G401 (cell line): ENCODE measurements around the gene COL10A1. TPM values are rescaled to one million over a fixed set of nuclear protein-coding genes. Genes with fewer than 3 reads are reported as not detected.
"Not testable (repeated sequence)": the region's sequence is repeated elsewhere in the genome, so short reads cannot be mapped to it uniquely, and the experiment has no call there.

ENCODE experiments used
- DNase-seq: peaks from one replicate; pipeline ENCODE4 v3.0.0-alpha.2; 2015; ENCODE audit warnings: low spot score
- in situ Hi-C: cut with HindIII; loops from 2 replicates; pipeline ENCODE4 v1.10.0; 2016; ENCODE audit warnings: low sequenced_read_pairs, mixed read lengths
- total RNA-seq: library from RNA; depleted of rRNA; stranded (reverse); fragments of >200 nt; shearing (Covaris generic); gene quantifications from 2 replicates; pipeline ENCODE4 v1.2.3, GENCODE V29; 2014

COL10A1 gene
- total RNA-seq, 1 experiment from 2014 or later = not detected

DNA sequence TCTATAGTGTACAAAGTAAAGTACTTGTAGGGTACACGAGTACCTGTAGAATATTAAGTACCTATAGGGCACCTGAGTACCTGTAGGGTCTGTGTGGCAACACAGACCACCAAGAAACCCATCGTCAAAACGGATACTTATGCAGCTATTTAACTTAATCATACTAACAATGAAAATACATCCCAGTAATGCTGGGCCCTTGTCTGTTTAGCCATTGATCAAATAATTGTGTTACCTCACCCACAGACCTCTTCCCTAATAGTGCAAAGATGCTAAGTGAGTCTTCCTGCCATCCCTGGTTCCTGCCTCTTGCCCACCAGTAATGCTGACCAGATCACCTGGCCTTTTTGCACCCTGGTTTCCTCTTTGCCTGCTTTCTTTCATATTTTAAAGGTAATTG is 7.5 kb upstream of the COL10A1 start:
- no peak for DNase-seq
- in situ Hi-C loops = no loop called here

DNA sequence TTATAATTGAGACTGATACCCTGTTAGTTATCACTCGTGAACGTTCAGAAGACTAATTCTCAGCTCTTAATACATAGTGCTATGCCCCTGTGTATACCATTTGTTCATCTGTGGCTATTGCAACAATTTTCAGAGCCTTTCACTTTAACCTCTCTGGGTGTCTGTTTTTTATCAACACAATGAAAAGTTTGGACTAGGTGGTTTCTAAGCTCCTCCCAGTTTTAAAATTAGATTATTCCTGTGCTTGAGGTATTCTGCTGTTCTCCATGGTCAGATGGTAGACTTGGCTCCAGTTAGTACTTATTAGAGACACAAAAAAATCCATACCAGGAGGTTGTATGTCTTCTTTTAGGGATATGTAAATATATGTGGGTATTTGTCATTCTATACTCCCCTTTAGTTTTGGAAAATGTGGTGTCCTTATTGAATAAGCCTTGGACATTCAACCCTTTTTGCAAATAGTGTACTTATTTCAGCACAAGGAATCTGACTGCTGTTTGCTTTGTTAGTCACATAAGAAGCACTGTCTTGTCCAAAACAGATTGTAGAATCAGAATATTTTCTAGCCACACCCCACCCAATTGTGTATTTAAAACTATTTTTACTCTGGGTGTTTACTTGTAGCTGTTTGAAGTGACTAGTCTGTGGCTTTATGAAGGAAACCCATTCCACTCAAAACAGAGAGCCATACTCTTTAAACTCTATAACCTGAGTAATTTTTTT is 2.0 kb upstream of the COL10A1 start:
- no peak for DNase-seq
- in situ Hi-C loops = no loop called here

DNA sequence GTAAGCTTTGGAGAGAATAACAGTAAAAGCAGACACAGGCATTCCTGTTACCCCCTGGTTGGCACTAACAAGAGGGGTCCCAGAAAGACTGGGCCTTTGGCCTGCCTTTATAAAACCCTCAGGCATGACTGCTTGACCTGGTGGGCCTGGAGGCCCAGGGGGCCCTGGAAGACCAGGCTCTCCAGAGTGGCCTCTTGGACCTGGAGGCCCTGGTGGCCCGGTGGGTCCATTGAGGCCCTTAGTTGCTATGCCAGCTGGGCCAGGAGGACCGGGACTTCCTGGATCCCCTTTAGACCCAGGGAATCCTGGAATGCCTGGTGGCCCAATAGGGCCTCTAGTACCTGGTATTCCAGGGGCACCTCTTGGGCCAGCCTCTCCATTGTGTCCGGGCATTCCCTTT is 5.5 kb downstream of the COL10A1 start:
- no peak for DNase-seq
- in situ Hi-C loops = no loop called here

DNA sequence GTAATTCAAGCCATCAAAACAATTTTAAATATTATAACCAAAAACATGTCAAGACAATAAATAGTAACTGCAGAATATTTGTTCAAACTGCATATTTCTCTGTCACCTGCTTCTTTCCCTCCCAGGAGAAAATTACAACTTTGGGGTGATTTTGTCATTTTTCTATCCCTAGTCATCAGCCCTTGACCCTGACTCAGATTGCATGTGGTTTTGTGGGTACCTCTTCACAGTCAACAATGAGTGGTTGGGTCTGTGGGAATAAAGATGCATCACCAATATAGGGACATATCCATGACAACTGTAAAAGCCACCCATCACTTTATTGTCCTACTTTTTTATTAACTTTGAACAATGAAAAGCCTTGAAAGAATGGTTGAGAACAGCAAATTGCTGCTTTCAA is 7.3 kb downstream of the COL10A1 start:
- no peak for DNase-seq
- in situ Hi-C loops = no loop called here

DNA sequence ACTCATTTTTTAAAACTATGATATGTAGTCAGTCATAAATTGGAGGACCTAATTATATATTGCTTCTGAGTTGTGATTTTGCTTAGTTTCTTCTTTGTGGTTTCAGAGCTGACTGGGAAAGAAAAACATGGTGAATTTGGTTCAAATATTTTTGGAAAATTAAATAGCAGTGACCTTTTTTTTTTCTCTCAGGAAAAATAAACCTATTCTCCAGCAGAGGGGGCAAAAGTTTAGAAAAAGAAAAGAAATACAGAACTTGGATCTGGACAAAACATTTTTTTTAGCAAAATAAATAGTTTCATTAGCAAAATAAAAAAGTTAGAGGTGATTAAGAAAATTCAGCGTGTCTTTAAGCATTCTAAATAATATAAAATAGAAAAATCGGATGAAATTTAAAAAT is 10.2 kb downstream of the COL10A1 start:
- no peak for DNase-seq
- in situ Hi-C loops = no loop called here

DNA sequence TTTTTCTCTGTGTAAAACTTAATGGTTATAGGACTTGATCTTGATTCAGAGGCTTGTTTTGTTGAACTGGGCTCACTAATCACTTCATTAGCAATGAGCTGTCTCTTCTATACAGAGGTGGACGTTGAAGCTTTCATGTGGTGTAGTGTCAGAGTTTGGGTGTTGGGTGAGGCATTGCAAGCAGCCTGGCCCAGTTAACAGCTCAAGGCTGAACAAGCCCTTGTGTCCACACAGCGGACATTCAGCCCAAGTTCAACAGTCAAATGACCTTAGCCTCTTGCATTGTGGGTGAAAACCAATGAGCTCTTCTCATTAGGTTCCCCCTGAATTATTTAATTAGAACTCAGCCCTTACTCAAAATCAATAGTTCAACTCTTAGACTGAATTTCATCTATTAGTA is 12.5 kb downstream of the COL10A1 start:
- in situ Hi-C loops = no loop called here
- no peak for DNase-seq

DNA sequence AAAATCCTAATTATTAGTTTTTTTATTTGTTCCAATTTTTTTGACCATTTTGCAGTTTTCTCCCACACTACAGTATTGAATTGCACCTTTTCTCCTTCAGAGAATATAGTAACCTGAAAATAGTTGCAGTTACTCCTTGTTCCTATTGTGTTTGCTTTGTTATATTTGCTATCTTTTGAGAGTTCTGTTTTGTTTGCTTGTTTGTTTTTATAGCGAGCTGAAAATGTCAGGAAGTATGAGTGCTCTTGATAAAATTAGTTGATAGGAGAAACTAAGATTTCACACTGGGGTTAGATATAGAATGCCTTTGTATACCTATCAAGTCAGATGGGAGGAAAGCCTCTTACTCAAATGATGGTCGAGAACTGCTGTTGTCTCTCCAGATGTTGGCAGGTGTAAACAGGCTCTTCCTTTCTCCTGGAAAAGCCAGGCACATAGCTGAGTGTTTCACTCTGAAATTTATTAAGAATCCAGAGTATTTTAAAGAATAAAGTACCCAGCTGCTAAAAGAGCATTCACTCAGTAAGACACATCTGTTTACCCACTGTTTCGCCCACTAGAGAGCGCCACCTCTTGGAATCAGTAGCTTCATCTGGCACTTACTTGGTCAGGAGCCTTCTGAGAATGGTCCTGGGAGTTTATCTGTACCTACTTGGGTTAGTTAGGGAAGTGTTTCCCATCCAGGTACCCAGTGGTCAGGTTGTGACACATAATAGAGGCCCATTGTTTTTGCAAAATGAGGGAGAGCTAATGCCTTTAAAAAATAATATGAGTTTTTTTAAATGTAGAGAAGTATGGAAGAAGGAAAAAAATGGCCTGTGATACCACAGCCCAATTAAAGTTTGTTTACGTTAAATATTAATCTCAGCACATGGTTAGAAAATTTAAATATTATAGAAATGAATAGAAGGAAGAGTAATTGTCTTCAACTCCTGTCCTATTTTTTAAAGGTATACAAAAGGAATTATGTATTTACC is 14.1 kb downstream of the COL10A1 start:
- peak; percentile 12 for DNase-seq
- in situ Hi-C loops = no loop called here

DNA sequence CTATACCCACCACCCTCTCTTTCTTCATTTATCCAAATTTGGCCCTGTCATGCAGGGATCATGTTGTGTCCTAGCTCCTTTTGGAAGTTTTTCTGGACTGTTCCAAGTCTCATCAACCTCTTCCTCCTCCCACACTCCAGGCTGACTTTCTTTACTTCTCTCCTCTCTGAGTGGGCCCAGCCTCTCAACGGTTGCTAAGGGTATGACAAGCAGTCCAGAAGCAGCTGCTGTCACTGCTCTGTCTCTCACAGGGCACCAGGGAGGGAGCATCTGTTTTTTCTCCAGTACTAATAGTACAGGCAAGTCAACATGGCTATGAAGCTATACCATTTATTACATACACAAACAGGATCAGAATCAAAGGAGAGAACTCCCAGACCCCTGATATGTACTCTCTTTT is 17.1 kb downstream of the COL10A1 start:
- in situ Hi-C loops = no loop called here
- no peak for DNase-seq

DNA sequence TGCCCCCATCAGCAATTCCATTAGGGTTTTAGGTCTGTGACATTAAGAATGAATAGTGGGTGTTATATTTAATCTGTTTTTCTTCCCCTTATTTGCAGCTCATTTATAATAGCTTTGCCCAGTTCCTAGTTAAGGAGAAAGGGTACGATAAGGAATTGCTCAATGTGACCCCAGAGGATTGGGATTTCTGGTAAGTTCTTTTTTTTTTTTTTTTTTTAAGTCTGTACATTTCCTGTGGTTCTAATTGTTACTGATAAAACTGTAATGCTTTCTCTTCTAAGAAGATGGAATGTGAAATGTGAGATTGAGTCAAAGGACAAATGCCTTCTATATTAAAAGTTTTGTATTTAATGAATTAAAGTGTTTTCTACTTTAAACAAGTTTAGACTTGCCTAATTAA is 19.8 kb downstream of the COL10A1 start:
- DNase-seq = no peak
- in situ Hi-C loops = no loop called here

DNA sequence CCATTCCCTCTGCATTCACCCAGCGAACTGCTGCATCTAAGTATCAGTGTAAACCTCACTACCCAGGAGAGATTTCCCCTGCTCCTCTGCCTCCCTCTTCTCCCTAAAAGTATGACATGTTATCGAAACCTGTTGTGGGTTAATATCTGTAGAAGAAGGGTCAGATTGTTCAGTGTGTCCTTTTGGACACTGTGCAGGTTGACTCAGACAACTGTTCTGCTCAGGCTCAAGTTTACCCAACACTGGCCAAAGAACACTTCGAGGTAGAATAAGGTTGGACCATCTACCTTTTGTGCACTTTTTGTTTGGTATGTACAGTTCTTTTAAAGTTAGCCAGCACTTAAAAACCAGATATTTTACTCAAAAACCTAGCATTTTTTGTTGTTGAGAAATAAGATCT is 20.7 kb downstream of the COL10A1 start:
- no peak for DNase-seq
- in situ Hi-C loops = no loop called here

DNA sequence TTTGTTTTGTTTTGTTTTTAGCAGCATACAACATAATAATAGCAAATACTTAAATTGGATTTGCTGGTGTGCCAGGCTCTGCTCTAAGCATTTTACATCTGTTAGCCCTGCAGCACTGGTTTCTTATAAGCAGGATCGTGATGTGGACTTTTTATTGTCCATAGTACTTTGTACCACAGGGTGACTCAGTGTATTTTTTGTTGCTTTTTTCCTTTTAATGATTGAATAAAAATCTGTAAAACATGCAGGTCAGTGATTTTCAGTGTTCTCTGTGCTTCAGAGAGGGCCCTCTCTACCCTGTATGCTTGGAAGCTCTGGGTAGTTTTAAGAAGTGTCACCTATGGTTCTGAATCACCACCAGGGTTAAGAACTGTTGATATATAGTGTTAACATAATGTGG is 21.3 kb downstream of the COL10A1 start:
- in situ Hi-C loops = no loop called here

DNA sequence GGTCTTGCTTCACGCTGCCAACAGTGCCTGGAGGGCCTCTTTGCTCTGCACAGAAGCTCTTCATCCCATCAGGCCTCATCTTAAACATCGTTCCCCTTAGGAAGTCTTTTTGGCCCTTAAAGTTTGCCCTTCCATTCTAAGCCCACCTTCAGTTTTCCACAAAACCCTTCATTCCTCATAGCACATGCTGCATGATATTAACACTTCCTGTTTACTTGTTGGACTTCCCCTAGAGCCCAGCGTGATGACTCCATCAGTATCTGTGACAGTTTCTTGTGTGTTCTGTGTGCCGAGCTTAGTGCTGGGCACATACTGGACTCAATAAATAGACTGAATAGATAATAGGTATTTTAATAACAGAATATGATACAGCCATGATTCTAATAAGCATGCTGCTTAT is 23.1 kb downstream of the COL10A1 start:
- in situ Hi-C loops = no loop called here
- DNase-seq = no peak

More for the DNA sequence above, 21.3 kb downstream of the COL10A1 start:
- no peak for DNase-seq

DNA sequence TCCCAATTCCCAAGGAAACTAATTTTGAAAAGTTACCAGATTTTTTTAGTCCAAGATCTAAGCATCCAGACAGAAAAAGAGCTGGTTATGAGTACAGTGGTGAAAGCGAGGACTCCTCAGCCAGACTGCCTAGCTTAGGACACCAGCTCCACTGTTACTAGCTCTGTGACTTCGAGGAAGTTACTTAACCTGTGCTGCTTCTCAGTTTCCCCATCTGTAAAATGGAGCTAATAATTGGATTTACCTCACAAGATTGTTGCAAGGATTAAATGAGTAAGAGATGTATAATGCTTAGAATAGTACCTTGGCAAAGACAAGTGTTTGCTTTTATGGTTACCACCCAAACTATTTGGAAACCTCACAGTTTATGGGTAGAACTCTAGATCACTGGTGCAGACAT is 24.1 kb downstream of the COL10A1 start:
- in situ Hi-C loops = no loop called here
- peak; percentile 15 for DNase-seq

DNA sequence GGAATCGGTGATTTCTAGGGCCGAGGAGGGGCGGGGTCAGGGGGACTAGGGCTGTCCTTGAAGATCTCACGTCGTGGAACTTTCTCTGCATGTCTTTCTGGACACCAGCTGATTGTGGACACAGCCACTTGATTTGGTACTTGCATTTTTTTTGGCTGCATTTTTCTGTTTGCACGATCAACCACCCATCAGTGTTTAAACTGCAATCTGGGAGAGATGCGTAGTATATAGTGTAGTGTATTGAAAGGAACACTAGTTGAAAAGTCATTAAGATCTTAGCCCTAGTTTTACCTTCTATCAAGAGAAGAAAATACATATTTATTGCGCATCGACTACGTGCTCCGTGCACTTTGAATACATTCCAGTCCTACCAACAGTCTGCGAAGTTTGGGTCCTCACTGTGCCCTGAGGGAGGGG is 24.6 kb downstream of the COL10A1 start:
- no peak for DNase-seq
- in situ Hi-C loops = no loop called here

DNA sequence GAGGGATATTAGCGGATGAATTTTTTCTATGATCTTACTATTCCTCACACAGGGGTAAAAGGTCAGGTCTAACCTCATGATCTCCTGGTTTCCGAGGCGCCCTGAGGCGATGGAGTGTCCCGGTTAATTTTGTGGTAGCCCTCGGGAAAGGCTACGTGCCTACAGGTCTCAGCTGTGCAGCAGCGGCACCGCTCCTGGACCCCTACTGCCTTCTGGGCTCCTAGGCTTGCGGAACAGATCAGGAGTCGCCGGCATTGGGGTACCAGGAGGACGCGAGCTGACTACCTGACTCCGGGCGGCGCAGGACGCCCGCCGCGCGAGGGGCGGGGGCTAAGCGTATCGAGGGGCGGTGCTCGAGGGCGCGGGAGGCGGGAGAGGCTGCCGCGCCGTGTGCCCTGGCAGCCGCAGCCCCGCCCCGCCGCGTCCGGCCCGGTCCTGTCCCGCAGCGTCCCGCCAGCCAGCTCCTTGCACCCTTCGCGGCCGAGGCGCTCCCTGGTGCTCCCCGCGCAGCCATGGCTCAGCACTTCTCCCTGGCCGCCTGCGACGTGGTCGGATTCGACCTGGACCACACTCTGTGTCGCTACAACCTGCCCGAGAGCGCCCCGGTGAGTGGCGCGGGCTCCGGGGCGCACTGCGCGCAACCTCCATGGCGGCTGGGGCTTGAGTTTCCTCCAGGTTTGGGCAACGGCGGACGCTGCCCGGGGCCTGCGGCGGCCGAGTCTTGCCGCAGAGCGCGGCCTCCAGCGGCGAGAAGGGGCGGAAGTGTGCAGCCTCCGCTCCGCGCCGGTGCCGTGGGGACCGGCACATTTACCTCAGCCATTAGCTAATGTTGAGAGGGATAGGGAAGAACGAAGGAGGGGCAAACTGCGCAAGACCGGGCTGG is 25.3 kb downstream of the COL10A1 start, which contains the start of gene NT5DC1:
NT5DC1 (plus strand) TSS at position 435 of the 883 bp plus-strand sequence; CDS start at position 513, 78 bp downstream.
- in situ Hi-C loops = no loop called here
- DNase-seq = peak; percentile 83

DNA sequence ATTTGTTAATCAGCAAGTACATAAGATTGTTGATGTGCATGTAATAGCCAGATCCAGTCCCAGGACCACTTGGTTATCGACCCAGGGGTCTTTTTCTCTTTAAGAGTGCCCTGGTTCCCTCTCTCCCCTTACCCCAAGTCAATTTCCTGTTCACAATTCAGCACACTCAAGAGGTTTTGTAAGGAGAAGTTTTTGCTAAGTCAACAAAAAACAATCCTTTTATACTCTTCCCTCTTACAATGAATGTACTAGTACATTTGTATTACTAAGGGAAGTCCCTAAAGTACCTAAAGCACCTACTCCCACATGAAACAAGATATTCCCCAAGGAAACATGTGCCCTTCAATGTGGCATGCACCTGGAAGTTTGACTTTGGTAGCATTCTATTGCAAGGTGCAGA is 26.9 kb downstream of the COL10A1 start:
- in situ Hi-C loops = no loop called here
- no peak for DNase-seq

DNA sequence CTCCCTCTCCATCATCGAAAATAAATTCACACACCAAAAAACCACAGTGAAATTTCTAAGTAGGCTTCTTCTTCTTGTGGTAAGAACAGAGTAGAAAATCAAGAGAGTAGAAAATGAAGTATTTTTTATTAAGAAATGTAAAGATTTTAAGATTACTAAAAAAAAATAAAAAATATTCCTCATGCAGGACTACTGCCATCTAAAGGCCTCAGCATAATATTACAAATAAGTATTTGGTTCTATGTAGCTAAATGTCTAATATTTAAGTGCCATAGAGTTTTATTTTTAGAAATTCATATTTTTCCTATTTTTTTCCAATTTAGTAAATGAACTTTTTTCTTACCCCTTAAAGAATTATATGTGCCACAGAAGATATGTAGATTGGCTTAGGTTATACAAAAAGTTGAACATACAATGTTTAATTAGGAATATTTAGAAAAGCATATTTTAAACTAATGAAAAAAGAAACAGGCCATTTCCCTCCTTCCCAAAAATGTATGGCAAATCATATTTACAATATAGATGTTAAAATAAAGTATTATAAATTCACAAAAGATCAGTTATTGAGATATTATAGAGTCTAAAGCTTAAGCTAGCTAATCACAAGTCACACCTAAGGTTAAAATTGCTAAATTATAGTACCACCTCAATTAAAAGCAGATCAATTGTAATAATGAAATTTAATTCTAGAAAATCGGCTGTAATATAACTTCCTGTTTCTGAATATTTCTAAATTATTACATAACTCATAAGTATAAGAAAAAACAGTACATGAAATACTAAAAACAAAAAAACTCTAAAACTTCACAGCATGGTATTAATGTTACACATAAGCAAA is 28.7 kb downstream of the COL10A1 start:
- in situ Hi-C loops = no loop called here
- no peak for DNase-seq

DNA sequence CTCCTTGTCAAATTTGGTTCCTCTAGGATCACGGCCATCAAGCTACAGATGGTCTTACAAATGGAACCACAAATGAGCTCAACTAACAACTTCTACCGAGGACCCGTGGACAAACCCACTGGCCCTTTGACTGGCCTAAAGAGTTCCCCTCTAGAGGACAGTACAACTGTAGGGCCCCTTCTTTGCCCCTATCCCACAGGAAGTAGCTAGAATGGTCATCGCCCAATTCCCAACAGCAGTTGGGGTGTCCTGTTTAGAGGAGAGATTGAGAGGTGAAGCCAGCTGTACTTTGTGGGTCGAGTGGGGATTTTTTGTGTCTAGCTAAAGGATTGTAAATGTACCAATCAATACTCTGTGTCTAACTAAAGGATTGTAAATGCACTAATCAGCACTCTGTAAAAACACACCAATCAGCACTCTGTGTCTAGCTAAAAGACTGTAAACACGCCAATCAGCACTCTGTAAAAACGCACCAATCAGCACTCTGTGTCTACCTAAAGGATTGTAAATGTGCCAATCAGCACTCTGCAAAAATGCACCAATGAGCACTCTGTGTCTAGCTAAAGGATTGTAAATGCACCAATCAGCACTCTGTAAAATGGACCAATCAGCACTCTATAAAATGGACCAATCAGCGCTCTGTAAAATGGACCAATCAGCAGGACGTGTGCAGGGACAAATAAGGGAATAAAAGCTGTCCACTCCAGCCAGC is 29.7 kb downstream of the COL10A1 start:
- in situ Hi-C loops, DNase-seq: not testable (repeated sequence)
